HEK293T (cell line): ENCODE measurements around the gene RRBP1.

ENCODE experiments used
- BHLHE40 ChIP-seq: fragments of 450-650 bp; IDR thresholded peaks from 2 replicates; pipeline ENCODE4 v1.6.1; 2016; ENCODE audit warnings: mild to moderate bottlenecking, moderate library complexity, borderline replicate concordance
- FOXM1 ChIP-seq: fragments of 450-650 bp; IDR thresholded peaks from 2 replicates; pipeline ENCODE4 v1.6.1; 2017; ENCODE audit warnings: mild to moderate bottlenecking, borderline replicate concordance
- L3MBTL2 ChIP-seq: fragments of 450-650 bp; conservative IDR thresholded peaks from 2 replicates; pipeline ENCODE4 v1.6.1; 2016; ENCODE audit warnings: mild to moderate bottlenecking
- TARDBP ChIP-seq: fragments of 450-650 bp; IDR thresholded peaks from 2 replicates; pipeline ENCODE4 v1.6.1; 2016

- TF ChIP-seq TARDBP: no peak
- no peak for TF ChIP-seq BHLHE40
- TF ChIP-seq L3MBTL2: no peak
- TF ChIP-seq FOXM1: no peak
These were observed 66.2 kb downstream of the RRBP1 start for GRCh38 chr20:17615645-17616479.
